HFFc6 (cell line): Measurements from ENCODE around the gene ING1. TPM values are rescaled to one million over a fixed set of nuclear protein-coding genes. Genes with fewer than 3 reads are reported as not detected.

Source experiments
- DNase-seq: peaks from one replicate; pipeline ENCODE4 v3.0.0-alpha.2; 2018
- H3K27ac Mint-ChIP-seq: 2 replicates; pipeline ENCODE4 v1.8.0; 2020; ENCODE audit warnings: mild to moderate bottlenecking, mixed read lengths
- H3K27me3 Mint-ChIP-seq: 2 replicates; pipeline ENCODE4 v1.8.0; 2021; ENCODE audit warnings: mild to moderate bottlenecking, moderate library complexity, mixed read lengths; ENCODE audit not compliant: insufficient read depth
- H3K36me3 Mint-ChIP-seq: 2 replicates; pipeline ENCODE4 v1.8.0; 2021; ENCODE audit warnings: low read depth, mixed read lengths
- H3K4me1 Mint-ChIP-seq: 2 replicates; pipeline ENCODE4 v1.8.0; 2020; ENCODE audit warnings: low read depth, mixed read lengths
- H3K4me3 Mint-ChIP-seq: 2 replicates; pipeline ENCODE4 v1.8.0; 2020; ENCODE audit warnings: mild to moderate bottlenecking, moderate library complexity, mixed read lengths
- H3K9me3 Mint-ChIP-seq: 2 replicates; pipeline ENCODE4 v1.8.0; 2020; ENCODE audit warnings: mild to moderate bottlenecking, mixed read lengths
- total RNA-seq, 6 experiments: library from RNA; stranded (reverse); fragmentation: NEBNext Ultra II Directional; extraction: Animal tissue kit (Norgen Biotek cat#: 25700); gene quantifications; 2 replicates in 1 of 6; 3 replicates in 5 of 6; pipeline ENCODE4 v1.2.3, GENCODE V29; 2021
- TF ChIP-seq, protein P1 (sequence below): fragments of 200-600 bp; sonication (generic); IDR thresholded peaks from 2 replicates; pipeline ENCODE4 v1.5.0; 2021; ENCODE audit warnings: antibody characterized with exemption, mild to moderate bottlenecking

Gene ING1
- total RNA-seq, 6 experiments from 2014 or later = 6.2 to 9.6 (median 8.1) TPM

DNA sequence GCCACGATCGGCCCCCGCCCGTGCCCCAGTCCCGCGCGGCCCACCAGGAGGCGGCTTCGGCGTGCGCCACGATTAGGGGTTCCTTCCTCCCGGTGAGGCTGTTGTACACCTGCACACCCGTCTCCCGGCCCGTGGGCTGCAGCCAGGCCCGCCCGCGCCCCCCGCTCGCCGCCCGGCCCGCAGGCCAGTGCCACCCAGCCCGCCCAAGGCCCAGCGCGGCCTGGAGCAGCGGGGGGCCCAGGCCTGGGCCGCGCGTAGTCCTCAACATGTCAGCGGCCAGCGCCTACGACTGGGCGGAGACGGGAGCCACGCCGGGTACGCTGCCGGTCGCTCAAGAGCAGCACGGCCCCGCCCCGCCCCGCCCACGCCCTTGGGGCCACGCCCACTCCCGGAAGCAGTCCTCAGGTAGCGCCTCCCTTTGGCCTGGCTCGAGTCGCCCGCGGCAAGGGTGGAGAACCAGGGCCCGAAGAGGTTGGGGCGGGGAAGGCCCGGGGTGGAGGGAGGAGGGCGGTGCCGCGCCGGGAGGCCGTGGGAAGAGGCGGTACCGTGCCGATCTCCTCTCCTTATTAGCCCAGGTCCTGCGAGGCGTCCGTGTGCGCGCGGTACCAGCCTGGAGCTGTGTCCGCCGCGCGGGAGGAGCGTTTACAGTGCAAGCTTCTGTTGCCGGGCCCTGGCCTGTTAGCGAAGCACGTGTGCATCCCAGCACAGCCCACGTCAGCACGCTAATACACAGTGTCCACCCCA, 7.5 kb upstream of the ING1 start, which contains the start of gene CARS2:
Gene CARS2 (minus strand): TSS at position 291 of the 744 bp plus-strand sequence. CDS start 23 bp downstream, at position 268.
- TF ChIP-seq, protein P1, sequence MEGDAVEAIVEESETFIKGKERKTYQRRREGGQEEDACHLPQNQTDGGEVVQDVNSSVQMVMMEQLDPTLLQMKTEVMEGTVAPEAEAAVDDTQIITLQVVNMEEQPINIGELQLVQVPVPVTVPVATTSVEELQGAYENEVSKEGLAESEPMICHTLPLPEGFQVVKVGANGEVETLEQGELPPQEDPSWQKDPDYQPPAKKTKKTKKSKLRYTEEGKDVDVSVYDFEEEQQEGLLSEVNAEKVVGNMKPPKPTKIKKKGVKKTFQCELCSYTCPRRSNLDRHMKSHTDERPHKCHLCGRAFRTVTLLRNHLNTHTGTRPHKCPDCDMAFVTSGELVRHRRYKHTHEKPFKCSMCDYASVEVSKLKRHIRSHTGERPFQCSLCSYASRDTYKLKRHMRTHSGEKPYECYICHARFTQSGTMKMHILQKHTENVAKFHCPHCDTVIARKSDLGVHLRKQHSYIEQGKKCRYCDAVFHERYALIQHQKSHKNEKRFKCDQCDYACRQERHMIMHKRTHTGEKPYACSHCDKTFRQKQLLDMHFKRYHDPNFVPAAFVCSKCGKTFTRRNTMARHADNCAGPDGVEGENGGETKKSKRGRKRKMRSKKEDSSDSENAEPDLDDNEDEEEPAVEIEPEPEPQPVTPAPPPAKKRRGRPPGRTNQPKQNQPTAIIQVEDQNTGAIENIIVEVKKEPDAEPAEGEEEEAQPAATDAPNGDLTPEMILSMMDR = peak; percentile 31
- H3K27me3 Mint-ChIP-seq = no peaks in the 10 kb centered on the region; the same call in 1 of the 2 replicates
- H3K4me3 Mint-ChIP-seq = peak within 1 kb of the TSS; percentile 91
- H3K9me3 Mint-ChIP-seq = no peaks in the 10 kb centered on the region
- peaks cover 16% of the 10 kb centered on the region for H3K36me3 Mint-ChIP-seq
- peak within 1 kb of the TSS; percentile 93 for H3K27ac Mint-ChIP-seq
- peak; percentile 94 for DNase-seq
- peaks cover 46% of the 10 kb centered on the region for H3K4me1 Mint-ChIP-seq

DNA sequence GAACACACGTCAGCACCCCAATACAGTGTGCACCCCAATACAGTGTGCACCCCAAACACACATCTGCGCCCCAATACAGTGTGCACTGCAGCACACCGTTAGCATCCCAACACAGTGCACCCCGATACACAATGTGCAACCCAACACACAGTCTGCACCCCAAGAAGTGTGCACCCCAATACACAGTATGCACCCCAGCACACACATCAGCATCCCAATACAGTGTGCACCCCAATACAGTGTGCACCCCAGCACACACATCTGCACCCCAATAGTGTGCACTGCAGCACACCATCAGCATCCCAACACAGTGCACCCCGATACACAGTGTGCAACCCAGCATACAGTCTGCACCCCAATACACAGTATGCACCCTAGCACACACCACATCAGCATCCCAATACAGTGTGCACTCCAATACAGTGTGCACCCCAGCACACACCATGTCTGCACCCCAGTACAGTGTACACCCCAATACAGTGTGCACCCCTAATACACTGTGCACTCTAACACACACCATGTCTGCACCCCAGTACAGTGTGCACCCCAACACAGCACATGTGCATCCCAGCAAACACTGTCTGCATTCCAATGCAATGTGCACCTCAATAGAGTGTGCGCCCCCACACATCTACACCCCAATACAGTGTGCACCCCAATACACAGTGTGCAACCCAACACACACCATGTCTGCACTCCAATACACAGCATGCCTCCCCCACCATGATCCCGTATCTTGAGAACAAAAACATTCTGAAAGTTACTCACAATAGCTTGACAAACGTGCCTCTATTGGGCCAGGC, 6.7 kb upstream of the ING1 start:
- Mint-ChIP-seq H3K4me1 (peaks cover 54% of the 10 kb centered on the region), H3K27ac (peak overlapping the region; percentile 48), H3K36me3 (peaks cover 11% of the 10 kb centered on the region), H3K27me3 (peaks cover 2% of the 10 kb centered on the region), H3K4me3 (peak overlapping the region; percentile 82), H3K9me3 (no peaks in the 10 kb centered on the region)
- TF ChIP-seq, protein P1 = no peak
- DNase-seq = no peak

DNA sequence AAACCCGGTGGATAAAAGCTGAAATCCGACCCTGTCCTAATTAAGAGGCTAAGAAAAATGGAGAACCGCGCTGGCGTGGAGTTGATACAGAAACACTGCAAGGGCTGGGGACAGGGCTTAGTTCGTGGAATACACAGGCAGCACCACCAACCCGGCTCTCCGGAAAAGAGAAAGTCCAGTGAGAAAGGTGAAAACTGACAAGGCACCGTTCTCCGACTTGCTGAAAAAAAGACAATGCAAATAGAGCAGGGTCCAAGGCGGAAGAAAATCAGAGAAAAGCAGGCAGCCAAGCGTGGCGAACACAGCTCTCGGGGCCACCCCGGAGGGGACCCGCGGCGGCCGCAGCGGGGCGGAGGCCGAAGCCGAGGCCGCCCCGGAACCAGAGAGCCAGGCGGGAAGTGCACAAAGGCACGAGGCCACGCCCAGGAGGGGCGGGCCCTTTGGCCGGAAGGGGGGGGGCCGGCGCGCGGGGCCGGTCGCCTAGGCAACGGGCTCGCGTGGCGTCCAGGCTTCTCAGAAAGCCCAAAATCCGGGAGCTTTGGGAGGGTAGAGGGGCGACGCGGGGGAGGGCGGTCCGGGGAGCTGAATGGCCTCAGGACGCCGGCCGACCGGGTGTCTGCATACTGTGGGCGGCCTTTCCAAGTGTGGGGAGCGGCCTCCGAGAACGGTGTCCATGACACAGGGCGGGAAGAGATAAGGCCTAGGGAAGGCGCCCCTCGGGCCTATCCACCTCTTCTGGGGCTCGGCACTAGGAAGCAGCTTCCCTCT, 1.2 kb upstream of the ING1 start:
- no peaks in the 10 kb centered on the region for H3K9me3 Mint-ChIP-seq
- H3K4me1 Mint-ChIP-seq = peaks cover 22% of the 10 kb centered on the region
- no peaks in the 10 kb centered on the region for H3K36me3 Mint-ChIP-seq
- TF ChIP-seq, protein P1 = no peak
- peak overlapping the region; percentile 92 for H3K4me3 Mint-ChIP-seq
- peak; percentile 69 for DNase-seq
- peaks cover 11% of the 10 kb centered on the region for H3K27me3 Mint-ChIP-seq
- peak overlapping the region; percentile 97 for H3K27ac Mint-ChIP-seq

DNA sequence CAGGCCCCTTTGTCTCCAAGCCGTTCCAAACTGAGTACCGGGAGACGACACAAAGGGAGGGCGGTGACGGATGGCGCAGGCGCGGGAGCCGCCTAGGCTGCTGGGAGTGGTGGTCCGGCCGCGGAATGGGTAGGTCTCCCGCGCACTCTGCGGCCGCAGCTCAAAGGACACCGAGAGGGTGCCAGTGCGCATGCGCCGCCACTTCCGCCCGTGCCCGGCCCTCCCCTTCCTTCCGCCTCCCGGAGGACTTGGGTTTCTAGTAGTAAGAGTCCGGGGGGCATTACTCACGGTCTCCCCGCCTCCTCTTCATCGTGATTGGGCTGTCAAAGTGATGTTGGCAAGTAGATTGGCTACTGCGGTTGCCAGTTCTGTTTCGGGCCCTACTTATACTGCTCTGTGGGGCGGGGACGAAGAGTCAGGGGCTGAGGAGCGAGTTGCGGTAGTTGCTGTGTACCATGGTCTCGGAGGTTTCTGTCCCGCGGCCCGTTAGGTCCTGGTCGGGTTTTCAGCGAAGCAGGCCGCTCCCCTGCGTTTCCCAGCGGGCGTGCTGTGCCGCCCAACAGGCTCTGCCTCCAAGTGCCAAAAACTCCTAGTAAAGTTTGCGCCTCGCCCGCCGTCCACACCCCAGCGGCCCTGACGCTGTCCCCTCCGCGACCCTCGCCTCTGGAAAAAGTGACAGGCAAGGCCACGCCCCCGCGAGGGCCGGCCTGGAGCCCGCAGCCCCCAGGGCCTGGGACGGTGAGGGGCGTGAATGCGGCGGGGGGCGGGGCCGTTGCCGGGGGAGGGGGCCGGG, 455 bp upstream of the ING1 start:
- no peaks in the 10 kb centered on the region for H3K36me3 Mint-ChIP-seq
- peak; percentile 100 for DNase-seq
- H3K4me3 Mint-ChIP-seq = peak overlapping the region; percentile 92
- TF ChIP-seq, protein P1 = no peak
- H3K27ac Mint-ChIP-seq = peak overlapping the region; percentile 97
- H3K27me3 Mint-ChIP-seq = peaks cover 11% of the 10 kb centered on the region
- peaks cover 29% of the 10 kb centered on the region for H3K4me1 Mint-ChIP-seq
- no peaks in the 10 kb centered on the region for H3K9me3 Mint-ChIP-seq
